Esophagus muscularis mucosa (tissue), 3 donors: ENCODE measurements around the gene RPS2.

Experiments used
- CTCF ChIP-seq, 3 experiments: fragments of 200-600 bp in 2 of 3; fragments of 450-650 bp in 1 of 3; sonication (generic) in 2 of 3; IDR thresholded peaks; one replicate each; pipeline ENCODE4 v1.5.1; 2017 to 2019; ENCODE audit warnings: antibody characterized with exemption in 3 of 3, mild to moderate bottlenecking in 2 of 3, moderate library complexity in 1 of 3
- POLR2A ChIP-seq: fragments of 450-650 bp; IDR thresholded peaks from one replicate; pipeline ENCODE4 v1.6.1; 2017; ENCODE audit warnings: antibody characterized with exemption, moderate library complexity, mild to moderate bottlenecking, low read depth
- POLR2AphosphoS5 ChIP-seq, 2 donors: sonication (generic); formaldehyde crosslinking; IDR thresholded peaks; one replicate each; pipeline ENCODE4 v1.6.1; 2017; ENCODE audit warnings: antibody characterized with exemption in 2 of 2

DNA sequence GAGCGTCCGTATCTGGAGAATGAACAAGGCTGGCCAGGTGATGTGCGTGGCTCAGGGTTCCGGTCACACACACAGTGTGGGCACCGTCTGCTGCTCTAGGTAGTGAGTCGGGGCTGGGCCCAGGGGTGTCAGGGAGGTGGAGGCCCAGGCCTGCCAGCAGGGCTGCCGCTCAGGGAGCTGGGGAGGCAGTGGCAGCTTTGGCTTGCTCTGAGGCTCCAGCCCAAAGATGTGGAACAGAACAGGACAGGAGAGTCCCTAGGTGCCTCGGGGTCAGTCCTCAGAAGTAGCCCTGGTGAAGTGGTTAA lies 11.5 kb upstream of the RPS2 start:
- TF ChIP-seq POLR2A (no peak), CTCF (IDR thresholded peaks at IDR 0.05) (no peak), POLR2AphosphoS5 (IDR thresholded peaks at IDR 0.05) (no peak)
